Right lobe of liver (tissue), 4 donors: ENCODE results near the gene EXOC8.

Experiments
- POLR2A ChIP-seq: fragments of 450-650 bp; IDR thresholded peaks from one replicate; pipeline ENCODE4 v1.6.1; 2017; ENCODE audit warnings: antibody characterized with exemption, mild to moderate bottlenecking
- TF ChIP-seq, protein P1 (sequence below), 4 donors: fragments of 200-600 bp in 3 of 4; fragments of 450-650 bp in 1 of 4; IDR thresholded peaks; one replicate each; pipeline versions ENCODE4 v1.5.1 to v1.8.0; 2016 to 2022; ENCODE audit warnings: antibody characterized with exemption in 4 of 4, mild to moderate bottlenecking in 2 of 4
- donor health status: DM: no; HTN: no; CAD: no.
- donor health status: DM: no; HTN: no; CAD: no.
- donor health status: DM: no; HTN: yes; CAD: no.

DNA sequence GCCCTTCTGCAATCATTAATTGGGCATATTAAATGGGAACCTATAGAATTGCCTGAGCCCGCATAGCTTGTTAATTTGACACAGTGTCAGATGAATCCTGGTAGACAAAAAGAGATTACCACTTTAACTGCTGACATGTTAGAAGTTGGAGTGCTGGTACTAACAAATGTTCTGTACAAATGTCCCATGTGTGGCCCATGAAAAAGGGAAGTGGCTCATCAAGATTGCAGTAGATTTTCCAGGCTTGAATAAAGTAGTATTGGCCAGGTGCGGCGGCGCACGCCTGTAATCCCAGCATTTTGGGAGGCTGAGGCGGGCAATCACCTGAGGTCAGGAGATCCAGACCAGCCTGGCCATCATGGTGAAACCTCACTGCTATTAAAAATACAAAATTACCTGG, 51.0 kb downstream of the EXOC8 start:
- TF ChIP-seq, protein P1, sequence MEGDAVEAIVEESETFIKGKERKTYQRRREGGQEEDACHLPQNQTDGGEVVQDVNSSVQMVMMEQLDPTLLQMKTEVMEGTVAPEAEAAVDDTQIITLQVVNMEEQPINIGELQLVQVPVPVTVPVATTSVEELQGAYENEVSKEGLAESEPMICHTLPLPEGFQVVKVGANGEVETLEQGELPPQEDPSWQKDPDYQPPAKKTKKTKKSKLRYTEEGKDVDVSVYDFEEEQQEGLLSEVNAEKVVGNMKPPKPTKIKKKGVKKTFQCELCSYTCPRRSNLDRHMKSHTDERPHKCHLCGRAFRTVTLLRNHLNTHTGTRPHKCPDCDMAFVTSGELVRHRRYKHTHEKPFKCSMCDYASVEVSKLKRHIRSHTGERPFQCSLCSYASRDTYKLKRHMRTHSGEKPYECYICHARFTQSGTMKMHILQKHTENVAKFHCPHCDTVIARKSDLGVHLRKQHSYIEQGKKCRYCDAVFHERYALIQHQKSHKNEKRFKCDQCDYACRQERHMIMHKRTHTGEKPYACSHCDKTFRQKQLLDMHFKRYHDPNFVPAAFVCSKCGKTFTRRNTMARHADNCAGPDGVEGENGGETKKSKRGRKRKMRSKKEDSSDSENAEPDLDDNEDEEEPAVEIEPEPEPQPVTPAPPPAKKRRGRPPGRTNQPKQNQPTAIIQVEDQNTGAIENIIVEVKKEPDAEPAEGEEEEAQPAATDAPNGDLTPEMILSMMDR (IDR thresholded peaks at IDR 0.05), result no peak
- TF ChIP-seq POLR2A, result no peak
